Adipose tissue (tissue), 3 donors: ENCODE results near the gene MCEMP1. TPM values are rescaled to one million over a fixed set of nuclear protein-coding genes. Genes with fewer than 3 reads are reported as not detected.

Experiments used
- H3K27ac ChIP-seq: one replicate; pipeline ENCODE4 v1.5.1; 2013; ENCODE audit warnings: low read depth, low read length
- WGBS, 3 donors: extraction: QIAGEN DNeasy Blood & Tissue Kit; methylation state at CpG; one replicate each; pipeline ENCODE4 v1.1.7; 2013; 5-methylcytosine and 5-hydroxymethylcytosine counted together
- polyA plus RNA-seq, 3 donors: library from polyadenylated mRNA; stranded (reverse); fragments of 200-250 nt; gene quantifications; one replicate each; pipeline ENCODE4 v1.2.3, GENCODE V29; 2013
- donor health status: healthy with polysubstance abuse.
- donor health status: Bipolar disorder and iron deficiency.
- donor health status: healthy.

MCEMP1 gene
- polyA plus RNA-seq, 3 donors, result 0.76 to 36.0 (median 20.8) TPM

GRCh38 chr19:7705387-7706187 lies 28.7 kb downstream of the MCEMP1 start:
- WGBS, 3 donors, result 34 to 59% (median 42%) methylated on average over 24 of the region's 24 CpGs
- no peak overlapping the region for H3K27ac ChIP-seq

- WGBS, 3 donors, result 60 to 71% (median 68%) methylated on average over 14 of the region's 14 CpGs
- H3K27ac ChIP-seq, result no peak overlapping the region
Measured at GRCh38 chr19:7706188-7706954, 29.5 kb downstream of the MCEMP1 start.

- WGBS, 3 donors, result 44 to 56% (median 55%) methylated on average over 8 of the region's 8 CpGs
- H3K27ac ChIP-seq, result no peak overlapping the region
Measured at GRCh38 chr19:7706955-7707456, 30.1 kb downstream of the MCEMP1 start.

GRCh38 chr19:7709932-7710460 lies 33.1 kb downstream of the MCEMP1 start:
- H3K27ac ChIP-seq, result no peak overlapping the region
- 59 to 76% (median 76%) methylated on average over 9 to 10 of the region's 10 CpGs for WGBS, 3 donors

GRCh38 chr19:7710616-7711015 lies 33.7 kb downstream of the MCEMP1 start:
- 65 to 79% (median 67%) methylated on average over 5 of the region's 5 CpGs for WGBS, 3 donors
- H3K27ac ChIP-seq, result no peak overlapping the region

- 69 to 77% (median 69%) methylated on average over 1 of the region's 1 CpG for WGBS, 3 donors
- H3K27ac ChIP-seq, result no peak overlapping the region
Measured at GRCh38 chr19:7715671-7716070, 38.8 kb downstream of the MCEMP1 start.

GRCh38 chr19:7716762-7717161 lies 39.9 kb downstream of the MCEMP1 start:
- WGBS, 3 donors, result 43 to 79% (median 78%) methylated on average over 1 of the region's 1 CpG

GRCh38 chr19:7718668-7719067 lies 41.8 kb downstream of the MCEMP1 start:
- no peak overlapping the region for H3K27ac ChIP-seq
- 34 to 52% (median 41%) methylated on average over 8 of the region's 8 CpGs for WGBS, 3 donors

More at GRCh38 chr19:7716762-7717161, 39.9 kb downstream of the MCEMP1 start:
- no peak overlapping the region for H3K27ac ChIP-seq

- H3K27ac ChIP-seq, result no peak overlapping the region
- 70 to 80% (median 74%) methylated on average over 6 of the region's 6 CpGs for WGBS, 3 donors
Measured at GRCh38 chr19:7720351-7720750, 43.5 kb downstream of the MCEMP1 start.

GRCh38 chr19:7722231-7722651 lies 45.4 kb downstream of the MCEMP1 start:
- no peak overlapping the region for H3K27ac ChIP-seq
- 34 to 56% (median 52%) methylated on average over 5 of the region's 5 CpGs for WGBS, 3 donors

- 60 to 80% (median 72%) methylated on average over 2 of the region's 2 CpGs for WGBS, 3 donors
- H3K27ac ChIP-seq, result no peak overlapping the region
Measured at GRCh38 chr19:7725791-7726190, 48.9 kb downstream of the MCEMP1 start.

- 12 to 16% (median 13%) methylated on average over 16 of the region's 16 CpGs for WGBS, 3 donors
- H3K27ac ChIP-seq, result no peak overlapping the region
Measured at GRCh38 chr19:7729211-7729610, 52.3 kb downstream of the MCEMP1 start.

Other genes with a start within 250 kb of the MCEMP1 start
- 1 to 10 TPM; 4.0 to 7.8 (median 7.0) TPM for gene PEX11G, start 188.1 kb upstream of the MCEMP1 start, polyA plus RNA-seq
- 10 to 100 TPM; 21.4 to 62.9 (median 49.1) TPM for gene ZNF358, start 161.0 kb upstream of the MCEMP1 start, polyA plus RNA-seq
- 10 to 100 TPM; 12.1 to 38.2 (median 34.3) TPM for gene MCOLN1, start 154.5 kb upstream of the MCEMP1 start, polyA plus RNA-seq
- 10 to 100 TPM; 18.0 to 31.3 (median 30.7) TPM for gene PNPLA6, start 141.4 kb upstream of the MCEMP1 start, polyA plus RNA-seq
- gene CAMSAP3, start 81.2 kb upstream of the MCEMP1 start, polyA plus RNA-seq, result 10 to 100 TPM in 1 of 3 donors, 1 to 10 TPM in 1, under 1 TPM in 1; 0.11 to 23.1 (median 2.2) TPM
- gene XAB2, start 47.5 kb upstream of the MCEMP1 start, polyA plus RNA-seq, result 10 to 100 TPM; 23.3 to 33.7 (median 29.4) TPM
- 100 to 1,000 TPM in 1 of 3 donors, 10 to 100 TPM in 2; 39.6 to 101 (median 62.3) TPM for gene PET100, start 47.3 kb upstream of the MCEMP1 start, polyA plus RNA-seq
- gene PCP2, start 43.4 kb upstream of the MCEMP1 start, polyA plus RNA-seq, result 1 to 10 TPM in 1 of 3 donors, under 1 TPM in 1, not detected in 1; 0.10 to 3.7 TPM
- gene STXBP2, start 40.0 kb upstream of the MCEMP1 start, polyA plus RNA-seq, result 100 to 1,000 TPM in 1 of 3 donors, 10 to 100 TPM in 2; 43.6 to 114 (median 83.1) TPM
- gene RETN, start 8.0 kb upstream of the MCEMP1 start, polyA plus RNA-seq, result 10 to 100 TPM in 2 of 3 donors, 1 to 10 TPM in 1; 5.0 to 20.0 (median 15.1) TPM
- gene TRAPPC5, start 3.7 kb downstream of the MCEMP1 start, polyA plus RNA-seq, result 100 to 1,000 TPM in 1 of 3 donors, 10 to 100 TPM in 2; 58.0 to 146 (median 75.1) TPM
- under 1 TPM; 0.22 to 0.39 (median 0.38) TPM for gene FCER2, start 25.0 kb downstream of the MCEMP1 start, polyA plus RNA-seq
- gene CLEC4G, start 55.0 kb downstream of the MCEMP1 start, polyA plus RNA-seq, result 10 to 100 TPM in 1 of 3 donors, 1 to 10 TPM in 2; 2.7 to 21.5 (median 7.2) TPM
- 10 to 100 TPM in 2 of 3 donors, 1 to 10 TPM in 1; 1.3 to 12.8 (median 12.7) TPM for gene CD209, start 70.4 kb downstream of the MCEMP1 start, polyA plus RNA-seq
- 1 to 10 TPM in 1 of 3 donors, under 1 TPM in 1, not detected in 1; 0.16 to 3.7 TPM for gene CLEC4M, start 86.2 kb downstream of the MCEMP1 start, polyA plus RNA-seq
- gene EVI5L, start 153.1 kb downstream of the MCEMP1 start, polyA plus RNA-seq, result 10 to 100 TPM in 1 of 3 donors, 1 to 10 TPM in 2; 3.9 to 10.2 (median 8.4) TPM
- gene PRR36, start 197.3 kb downstream of the MCEMP1 start, polyA plus RNA-seq, result under 1 TPM in 2 of 3 donors, not detected in 1; 0.04 to 0.78 TPM
- gene LRRC8E, start 211.4 kb downstream of the MCEMP1 start, polyA plus RNA-seq, result 1 to 10 TPM in 1 of 3 donors, under 1 TPM in 2; 0.22 to 4.1 (median 0.61) TPM
- gene MAP2K7, start 226.8 kb downstream of the MCEMP1 start, polyA plus RNA-seq, result 10 to 100 TPM; 15.3 to 33.0 (median 20.4) TPM
- gene TGFBR3L, start 237.7 kb downstream of the MCEMP1 start, polyA plus RNA-seq, result 1 to 10 TPM in 1 of 3 donors, under 1 TPM in 1, not detected in 1; 0.07 to 1.0 TPM
- 10 to 100 TPM; 13.3 to 21.0 (median 15.7) TPM for gene SNAPC2, start 243.2 kb downstream of the MCEMP1 start, polyA plus RNA-seq
- 1 to 10 TPM in 1 of 3 donors, under 1 TPM in 2; 0.36 to 1.3 (median 0.86) TPM for gene CTXN1, start 249.0 kb downstream of the MCEMP1 start, polyA plus RNA-seq